NCI-H1092 treated with DMSO at 0.1 percent for 48 hours (cell line): Measurements from ENCODE around the gene PAK5.

Experiments used
- DNase-seq: peaks from one replicate; lab custom pipeline; 2025; lab: John Stamatoyannopoulos, UW

The PAK5 gene

DNA sequence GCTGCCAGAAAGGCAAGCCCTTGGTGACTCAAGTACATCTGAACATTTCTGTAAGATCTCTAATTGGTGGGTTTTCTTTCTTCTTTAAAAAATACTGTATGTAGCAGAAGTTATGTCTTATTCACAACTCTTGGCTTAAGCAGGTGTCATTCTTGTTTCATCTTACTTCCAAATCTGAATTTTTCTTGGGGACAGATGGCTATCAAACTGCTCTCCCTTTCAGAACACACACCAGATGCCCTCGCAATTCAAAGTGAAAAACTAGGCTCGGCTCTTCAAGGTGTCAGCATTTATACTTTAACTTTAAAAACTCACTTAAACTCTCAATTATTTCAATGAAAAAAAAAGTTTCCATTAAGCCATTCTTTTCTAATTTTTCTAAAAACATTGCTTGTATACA is 49.7 kb downstream of the PAK5 start:
- DNase-seq, result no peak

DNA sequence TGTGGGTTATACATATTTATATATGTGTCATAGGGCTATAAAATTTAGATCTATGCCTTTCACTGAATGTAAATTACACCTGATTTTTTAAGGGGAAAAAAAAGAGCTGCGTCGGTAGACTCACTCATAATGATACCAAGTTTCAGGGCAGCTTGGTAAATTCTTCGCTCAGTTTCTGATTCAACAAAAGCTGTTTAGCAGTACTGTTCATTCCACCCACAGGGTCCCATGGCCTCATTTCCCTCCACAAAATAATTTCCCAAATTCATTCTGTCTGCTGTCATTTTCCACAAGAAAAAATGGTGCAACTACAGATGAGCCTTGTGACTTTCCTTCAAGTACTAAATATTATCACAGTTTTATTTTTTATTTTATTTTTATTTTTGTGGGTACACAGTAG is 63.7 kb downstream of the PAK5 start:
- DNase-seq, result no peak

DNA sequence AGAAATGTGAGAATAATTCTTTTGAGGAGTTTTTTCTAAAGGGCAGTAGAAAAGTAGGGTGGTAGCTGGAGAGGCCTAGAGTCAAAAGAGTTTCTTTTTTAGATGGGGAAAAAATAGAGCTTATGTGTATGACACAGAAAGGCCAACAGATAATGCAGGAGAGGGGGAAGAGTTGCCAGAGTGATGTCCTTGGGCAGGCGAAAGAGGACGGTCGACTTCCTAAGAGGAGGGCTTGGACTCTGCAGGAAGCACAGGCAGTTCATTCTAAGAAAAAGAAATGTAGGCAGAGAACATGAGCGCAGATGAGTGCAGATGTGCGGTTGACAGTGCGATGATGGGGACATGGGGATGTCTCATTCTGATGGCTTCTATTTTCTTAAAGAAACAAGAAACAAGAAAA is 68.9 kb downstream of the PAK5 start:
- DNase-seq, result no peak

DNA sequence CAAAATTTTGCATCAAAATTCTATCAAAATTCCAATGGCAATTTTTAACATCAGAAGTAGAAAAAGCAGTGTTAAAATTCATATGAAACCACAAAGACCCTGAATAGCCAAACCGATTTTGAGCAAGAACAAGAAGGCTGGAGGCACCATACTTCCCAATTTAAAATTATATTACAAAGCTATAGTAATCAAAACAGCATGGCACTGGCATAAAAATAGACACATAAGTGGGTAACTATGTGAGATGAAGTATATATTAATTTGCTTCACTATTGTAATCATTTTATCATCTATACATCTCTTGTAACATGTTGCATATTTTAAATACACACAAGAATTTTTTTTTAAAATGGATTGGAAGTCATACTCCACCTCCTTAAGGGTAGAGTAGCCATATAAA is 77.4 kb downstream of the PAK5 start:
- no peak for DNase-seq

DNA sequence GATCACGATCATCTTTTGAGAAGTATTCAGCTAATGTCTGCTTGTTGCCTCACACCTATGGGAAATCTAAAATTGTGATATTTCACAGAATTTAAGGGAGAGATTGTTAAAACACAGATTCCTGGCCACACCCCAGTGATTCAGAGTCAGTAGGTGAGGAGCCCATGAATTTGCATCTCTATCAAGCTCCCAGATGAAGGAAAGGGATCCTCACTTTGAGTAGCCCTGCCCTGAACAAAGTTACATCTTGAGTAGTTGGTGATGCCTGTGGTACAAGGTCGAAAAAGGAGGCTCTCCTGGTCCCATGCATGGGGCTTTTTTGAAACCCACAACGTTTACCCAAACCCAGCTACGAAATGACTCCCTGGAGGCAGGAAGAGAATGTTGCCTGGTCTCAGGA is 79.5 kb downstream of the PAK5 start:
- DNase-seq, result no peak

DNA sequence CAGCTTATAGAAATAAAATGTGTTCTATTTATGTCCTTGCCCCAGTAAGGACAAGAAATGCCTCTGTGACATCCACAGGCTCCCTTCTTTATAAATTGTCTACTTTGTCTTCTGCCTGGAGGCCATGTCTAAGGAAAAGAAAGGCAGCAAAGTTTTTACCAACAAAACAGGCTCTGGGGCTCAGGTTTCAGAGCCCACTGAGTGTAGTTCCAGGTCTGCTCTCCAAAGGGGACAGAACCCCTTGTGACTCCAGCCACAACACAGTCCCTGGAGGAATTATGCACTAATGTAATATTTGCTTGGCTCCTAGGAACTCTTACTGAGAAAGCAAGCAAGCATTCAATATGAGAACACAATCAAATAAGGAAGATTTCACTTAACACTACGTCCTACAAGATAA is 80.1 kb downstream of the PAK5 start:
- no peak for DNase-seq

DNA sequence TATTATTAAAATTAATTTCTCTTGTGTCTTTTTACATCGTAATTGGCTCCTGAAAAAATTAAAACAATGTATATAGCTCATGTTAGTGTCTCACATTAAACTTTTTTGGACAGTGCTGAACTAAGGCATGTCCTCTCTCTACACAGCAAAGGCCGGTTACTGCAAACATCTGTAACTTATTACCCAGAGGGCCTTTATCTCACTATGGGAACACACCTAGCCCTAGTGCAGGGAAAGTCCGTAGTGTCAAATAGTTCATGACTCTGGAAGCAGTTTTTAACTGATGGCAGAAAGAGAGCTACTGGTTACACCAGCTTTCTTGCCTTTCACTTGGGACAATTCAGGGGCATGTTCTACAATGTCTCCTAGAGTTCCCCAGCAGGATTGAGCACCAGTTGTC is 82.2 kb downstream of the PAK5 start:
- no peak for DNase-seq

DNA sequence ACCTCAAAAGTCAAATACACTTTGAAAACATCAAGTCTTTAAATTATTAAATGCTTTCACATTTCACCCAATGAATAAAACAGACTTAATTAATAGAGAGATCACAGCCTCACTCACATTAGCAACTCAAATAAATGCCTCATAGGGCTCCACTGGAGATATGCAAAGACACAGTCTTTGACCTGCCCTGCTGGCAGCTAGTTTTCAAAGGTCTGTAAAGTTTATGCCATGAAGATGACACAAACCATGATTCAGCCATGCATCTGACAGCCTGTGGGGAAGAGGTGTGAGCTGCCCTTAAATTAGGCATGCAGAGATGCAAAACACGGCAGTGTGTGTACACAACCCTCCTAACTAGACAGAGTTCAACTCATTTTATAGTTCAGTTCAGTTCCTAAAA is 83.6 kb downstream of the PAK5 start:
- DNase-seq, result no peak

DNA sequence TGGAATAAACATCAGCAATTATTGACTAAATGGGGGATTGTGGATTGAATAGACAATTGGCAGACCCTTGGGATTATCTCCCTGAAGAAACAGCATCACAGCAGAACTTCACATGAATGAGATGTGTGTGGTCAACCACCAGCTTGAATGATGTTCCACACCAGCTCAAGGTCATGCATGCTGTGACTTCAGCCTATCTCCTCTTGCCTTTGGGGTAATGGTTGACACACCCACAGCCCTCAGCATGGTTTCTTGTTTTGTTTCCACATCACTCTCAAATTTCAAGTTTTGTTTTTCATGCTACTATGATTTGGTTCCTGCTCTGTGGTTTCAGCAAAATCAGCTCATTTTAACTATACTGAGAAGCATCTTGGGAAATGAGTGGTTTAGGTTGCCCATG is 94.3 kb downstream of the PAK5 start:
- DNase-seq, result no peak

DNA sequence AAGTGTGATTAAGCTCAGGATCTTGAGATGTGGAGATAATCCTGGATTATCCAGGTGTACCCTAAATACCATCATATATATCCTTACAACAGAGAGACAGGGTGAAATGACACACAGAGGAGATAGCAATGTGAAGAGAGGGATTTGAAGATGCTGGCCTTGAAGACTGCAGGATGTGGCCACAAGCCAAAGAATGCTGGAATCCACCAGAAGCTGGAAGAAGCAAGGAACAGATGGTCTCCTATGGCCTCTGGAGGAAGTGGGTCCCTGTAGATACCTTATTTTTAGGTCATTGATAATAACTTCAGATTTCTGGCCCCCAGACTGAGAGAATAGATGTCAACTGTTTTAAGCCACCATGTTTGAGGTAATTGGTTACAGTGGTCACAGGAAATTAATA is 95.0 kb downstream of the PAK5 start:
- no peak for DNase-seq

DNA sequence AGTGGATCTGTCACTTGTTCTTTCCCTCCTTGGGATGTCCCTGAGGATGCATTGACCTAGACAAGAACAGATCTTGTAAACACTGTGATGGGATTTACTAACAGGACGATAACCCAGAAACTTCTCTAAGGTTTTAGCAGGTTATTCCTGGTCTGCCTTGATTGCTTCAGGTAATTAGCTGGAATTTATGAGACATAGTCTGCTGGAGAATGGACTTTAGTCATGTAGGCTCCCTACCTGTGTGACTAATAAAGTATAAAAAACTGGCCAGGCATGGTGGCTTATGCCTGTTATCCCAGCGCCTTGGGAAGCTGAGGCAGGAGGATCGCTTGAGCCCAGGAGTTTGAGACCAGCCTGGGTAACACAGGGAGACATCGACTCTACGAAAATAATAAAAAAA is 96.1 kb downstream of the PAK5 start:
- DNase-seq, result no peak

DNA sequence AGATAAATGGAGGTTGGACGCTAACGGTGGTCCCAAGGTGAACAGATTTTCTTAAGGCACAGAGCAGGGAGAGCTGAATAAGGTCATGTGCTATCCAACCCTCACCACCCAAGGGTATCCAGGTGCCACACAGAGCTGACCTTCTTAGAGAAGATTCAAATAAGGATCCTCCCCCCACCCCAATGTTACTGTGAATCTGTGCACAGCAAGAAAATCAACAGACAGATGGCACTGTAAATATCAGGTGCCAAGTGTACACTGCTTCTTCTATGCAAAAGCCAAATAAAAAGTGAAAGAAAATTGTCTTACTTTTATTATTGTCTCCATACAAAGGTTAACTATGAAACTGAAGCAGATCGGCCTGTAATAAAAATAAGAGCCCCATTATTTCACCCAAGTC is 96.9 kb downstream of the PAK5 start:
- no peak for DNase-seq

DNA sequence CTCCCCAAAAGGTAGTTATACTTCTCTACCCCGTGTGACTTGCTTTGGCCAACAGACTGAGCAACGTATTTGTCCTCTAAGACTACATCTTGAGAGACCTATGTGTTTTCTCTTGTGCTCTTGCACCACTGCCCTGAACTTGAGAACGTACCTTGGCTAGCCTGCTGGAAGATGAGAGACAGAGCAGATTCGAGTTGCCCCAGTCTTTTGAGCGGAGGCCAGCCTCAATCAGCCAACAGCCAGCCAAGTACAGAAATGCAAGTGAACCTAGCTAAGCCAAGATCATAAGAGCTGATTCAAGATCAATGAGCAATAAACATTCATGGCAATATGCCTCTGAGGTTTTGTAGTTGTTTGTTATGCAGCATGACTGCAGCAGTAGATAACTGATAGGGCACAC is 98.4 kb downstream of the PAK5 start:
- no peak for DNase-seq

DNA sequence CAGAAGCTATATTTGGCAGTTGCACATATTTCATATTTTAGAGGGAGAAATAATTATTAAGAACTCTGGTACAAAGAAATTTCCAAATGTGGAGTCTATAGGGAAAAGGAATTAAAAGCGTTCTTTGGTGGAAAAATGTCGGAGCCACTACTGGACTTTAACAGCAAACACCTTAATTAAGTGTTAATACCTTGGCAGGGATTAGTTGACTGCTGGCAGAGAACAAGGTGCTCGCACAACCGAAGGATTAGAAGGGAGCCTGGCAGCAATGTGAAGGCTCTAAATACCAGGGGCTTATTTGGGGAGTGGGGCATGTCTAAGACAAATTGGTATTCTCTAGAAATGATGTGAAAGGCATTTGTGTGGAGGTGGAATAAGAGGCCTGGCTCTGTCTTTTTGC is 98.9 kb downstream of the PAK5 start:
- DNase-seq, result no peak

DNA sequence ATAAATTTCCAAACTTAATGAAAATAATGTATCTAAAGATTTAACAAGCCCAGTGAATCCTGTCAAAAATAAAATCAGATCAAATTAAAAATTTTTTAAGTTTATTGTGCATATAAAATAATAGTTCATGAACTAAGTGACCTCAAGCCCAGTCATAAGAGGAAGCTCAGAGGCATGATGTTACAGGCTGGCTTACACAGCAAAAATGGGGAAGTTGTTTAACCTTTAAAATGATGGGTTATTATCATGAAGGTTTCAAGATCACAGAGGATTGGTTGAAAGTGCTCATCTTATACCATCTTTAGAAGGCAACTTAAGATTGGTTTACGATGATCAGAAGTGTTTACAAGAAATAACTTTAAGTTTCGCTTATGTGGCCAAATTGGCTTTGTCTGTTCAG is 102.5 kb downstream of the PAK5 start:
- no peak for DNase-seq

DNA sequence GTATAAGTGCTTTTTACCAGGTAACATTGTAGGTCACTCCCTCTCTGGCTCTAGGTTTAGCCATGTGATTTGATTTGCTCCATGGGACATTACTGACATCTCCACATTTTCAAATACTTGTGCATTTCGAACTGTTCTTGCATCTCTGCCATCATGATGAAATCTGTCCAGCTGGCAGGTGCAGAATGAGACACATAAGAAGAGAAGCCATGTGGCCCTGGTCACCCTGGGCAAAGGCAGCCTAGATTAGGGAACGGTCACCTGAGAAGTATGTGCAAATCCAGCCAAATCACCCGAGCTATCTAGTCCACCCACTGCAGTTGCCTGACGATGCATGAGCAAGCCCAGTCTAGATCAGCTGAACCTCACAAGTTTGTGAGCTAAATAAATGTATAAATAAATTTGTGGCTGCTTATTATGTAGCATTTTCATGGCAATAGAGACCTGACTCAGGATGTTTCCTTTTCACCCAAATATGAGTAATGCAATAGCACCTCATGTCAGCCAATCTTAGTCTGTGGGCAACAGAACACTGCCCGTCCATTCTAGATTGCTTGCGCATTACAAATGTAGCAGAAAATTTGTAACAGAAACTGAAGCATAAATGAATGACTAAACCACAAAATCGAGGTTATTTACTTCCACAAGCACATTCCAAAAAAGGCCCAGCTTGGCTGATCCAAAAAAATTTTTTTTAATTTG is 115.2 kb downstream of the PAK5 start:
- no peak for DNase-seq

DNA sequence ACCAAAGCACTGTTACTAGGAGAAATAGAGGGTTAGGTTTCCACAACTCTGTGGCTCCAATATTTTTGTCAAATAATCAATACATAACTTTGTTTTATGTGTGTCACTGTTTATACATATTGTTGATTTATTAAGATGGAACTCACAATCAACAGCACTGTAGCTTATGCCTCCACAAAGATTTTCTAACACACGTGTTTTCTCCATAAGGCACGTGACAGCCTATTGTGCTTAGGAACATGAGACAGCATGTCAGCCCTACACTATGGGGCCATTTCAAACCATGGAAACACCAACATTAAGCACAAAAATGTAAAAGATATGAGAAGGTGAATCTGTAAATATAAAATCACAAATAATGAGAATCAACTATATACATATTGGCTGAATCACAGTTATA is 127.0 kb downstream of the PAK5 start:
- no peak for DNase-seq

DNA sequence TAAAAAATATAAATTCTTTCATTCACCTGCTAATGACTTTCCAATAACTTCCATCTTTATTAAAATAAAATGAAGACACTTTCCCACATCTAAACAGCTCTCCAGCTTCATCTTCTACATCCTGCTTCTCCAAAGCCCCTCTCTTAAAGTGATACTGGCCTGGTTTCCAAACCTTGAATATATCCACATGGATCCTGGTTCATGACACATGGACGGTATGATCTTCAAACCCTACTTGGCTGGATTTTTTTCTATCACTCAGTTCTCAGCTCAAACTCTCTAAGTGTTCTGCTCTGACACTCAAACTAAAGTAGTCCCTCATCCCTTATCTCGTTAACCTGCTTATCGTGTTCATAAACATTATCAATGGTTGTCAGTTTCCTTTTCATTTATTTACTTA is 128.2 kb downstream of the PAK5 start:
- DNase-seq, result no peak

DNA sequence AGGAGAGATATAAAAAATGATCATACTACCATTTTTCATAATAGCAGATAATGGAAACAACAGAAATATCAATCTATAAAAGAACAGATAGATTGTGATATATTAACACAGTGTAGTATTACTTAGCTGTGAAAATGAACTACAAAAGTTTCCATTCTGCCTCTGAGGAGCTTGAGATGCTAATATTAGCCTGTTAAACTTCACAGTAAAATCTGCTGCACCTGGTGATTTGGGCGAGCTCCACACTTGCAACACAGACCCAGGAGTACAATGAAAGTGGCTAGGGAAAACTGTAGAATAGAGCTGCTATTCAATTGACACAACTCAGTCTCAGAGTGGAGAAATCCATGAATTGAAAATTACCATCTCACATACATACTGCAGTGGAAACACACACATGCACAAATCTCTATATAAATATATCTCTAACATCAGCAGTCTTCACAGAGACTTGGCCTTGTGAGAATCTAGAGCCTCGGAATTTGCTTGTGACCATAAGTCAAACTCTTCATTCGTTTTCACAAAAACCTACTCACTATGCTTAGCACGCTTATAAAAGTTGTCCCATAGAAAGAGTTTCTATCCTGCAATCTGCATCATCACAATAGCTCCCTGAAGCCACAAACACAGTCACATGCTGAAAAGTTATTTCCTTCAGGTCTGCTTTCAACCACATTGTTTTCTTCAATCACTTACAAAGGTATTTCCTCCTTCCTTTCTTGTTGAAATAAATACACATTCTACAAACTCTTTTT is 133.0 kb downstream of the PAK5 start:
- DNase-seq, result no peak

DNA sequence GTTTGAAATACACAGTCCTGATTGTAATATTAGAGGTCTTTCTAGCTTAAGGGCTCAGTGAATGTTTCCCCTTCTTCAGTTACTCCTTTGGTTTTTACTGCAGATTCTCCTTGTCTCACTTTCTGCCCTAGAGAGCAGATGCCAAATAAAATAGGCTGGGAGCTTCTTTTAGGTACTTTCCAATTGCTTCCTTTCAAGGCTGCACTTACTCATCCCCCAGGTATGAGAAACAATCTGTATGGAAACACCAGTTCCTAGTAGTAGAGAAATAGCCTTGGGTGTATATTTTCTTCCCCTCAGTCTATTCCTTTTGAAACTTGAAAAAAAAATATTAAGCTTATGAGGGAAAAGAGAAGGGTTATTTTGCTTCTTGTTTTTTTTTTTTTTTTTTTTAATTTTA is 139.7 kb downstream of the PAK5 start:
- no peak for DNase-seq

DNA sequence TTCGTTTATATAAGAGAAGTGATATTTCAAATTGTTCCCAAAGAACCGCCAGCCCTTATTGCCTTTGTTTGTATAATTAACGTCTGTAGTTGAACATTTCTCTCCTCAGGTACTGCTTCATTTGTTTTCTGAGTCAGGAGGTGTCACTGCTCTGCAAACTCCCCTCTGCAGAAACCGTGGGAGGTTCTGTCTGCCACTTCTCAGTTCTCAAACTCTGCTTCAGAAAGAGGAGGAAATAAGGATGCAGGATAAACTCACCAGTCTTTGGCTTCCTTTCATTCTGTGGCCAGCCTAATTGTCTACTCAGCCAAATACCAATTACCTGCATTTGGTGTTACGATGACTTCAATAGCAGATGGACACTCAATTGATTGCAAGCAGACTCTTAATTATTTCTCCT is 149.8 kb downstream of the PAK5 start:
- DNase-seq, result no peak

DNA sequence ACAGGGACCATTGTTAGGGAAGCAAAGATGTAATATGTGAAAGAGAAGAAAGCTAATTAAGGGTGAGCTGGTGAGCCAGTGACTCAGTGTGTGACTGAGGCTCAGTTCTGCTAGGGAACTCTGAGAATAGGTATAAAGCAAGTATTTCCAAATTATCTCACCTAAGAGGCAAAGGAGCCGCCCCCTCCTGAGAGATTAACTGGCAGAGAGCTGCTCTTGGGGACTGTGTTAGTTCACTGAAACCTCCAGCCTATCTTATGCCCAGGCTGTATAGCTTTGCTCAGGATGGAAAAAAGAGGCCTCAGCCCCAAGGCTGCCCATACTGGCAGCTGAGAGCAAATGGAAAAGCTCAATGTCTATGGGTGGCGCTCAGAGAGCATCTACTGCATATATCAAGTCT is 152.0 kb downstream of the PAK5 start:
- no peak for DNase-seq

DNA sequence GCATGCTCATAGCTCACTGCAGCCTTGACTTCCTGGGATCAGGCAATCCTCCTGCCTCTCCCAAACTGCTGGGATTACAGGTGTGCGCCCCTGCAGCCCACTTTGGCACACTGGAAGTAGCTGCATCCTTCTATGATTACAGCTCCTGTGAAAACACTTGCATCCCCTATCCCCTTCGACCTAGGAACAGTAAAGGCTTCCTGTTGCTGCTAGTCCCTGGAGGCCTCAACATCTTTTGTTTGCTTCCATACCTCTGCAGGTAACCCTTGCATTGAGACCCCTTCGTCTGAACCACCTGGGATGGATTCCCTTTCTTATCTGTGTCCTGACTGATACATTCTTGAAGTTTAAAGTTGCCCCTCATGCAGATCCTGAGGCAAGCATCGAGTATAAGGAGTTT is 152.4 kb downstream of the PAK5 start:
- DNase-seq, result no peak

DNA sequence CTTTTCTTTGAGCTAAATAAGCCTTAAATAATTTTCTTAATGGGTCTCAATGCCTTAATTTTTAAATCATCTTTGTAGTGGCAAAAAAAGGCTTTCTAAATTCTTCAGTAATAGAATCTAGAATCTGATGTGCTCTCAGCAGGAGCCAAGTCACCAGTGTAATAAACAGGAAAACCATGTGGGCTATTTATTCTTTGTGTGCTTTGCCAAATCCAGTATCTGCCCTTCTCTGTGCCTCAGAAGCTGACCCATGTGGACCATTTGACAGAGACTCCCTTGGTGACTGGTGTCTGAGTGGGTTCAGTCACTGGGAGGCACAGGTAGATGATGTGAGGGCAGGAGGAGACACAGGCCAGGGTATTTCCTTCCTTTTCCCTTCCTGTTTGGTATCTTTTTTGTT is 152.9 kb downstream of the PAK5 start:
- no peak for DNase-seq
